ENCODE measurements around the gene CSGALNACT2.

CSGALNACT2 gene

GRCh38 chr10:43221419-43222209 is 83.4 kb downstream of the CSGALNACT2 start:
- H3K4me3 ChIP-seq (ENCODE audit: low read length) = no peak overlapping the region
- TF ChIP-seq CTCF (conservative IDR thresholded peaks at IDR 0.05; ENCODE audit: low read length) = no peak
- no peak for DNase-seq (ENCODE audit: low read depth)

GRCh38 chr10:43222210-43222720 is 84.0 kb downstream of the CSGALNACT2 start:
- no peak overlapping the region for H3K4me3 ChIP-seq (ENCODE audit: low read length)
- DNase-seq (ENCODE audit: low read depth) = no peak
- TF ChIP-seq CTCF (conservative IDR thresholded peaks at IDR 0.05; ENCODE audit: low read length) = no peak

GRCh38 chr10:43223056-43223455 is 84.8 kb downstream of the CSGALNACT2 start:
- no peak for TF ChIP-seq CTCF (conservative IDR thresholded peaks at IDR 0.05; ENCODE audit: low read length)
- H3K4me3 ChIP-seq (ENCODE audit: low read length) = no peak overlapping the region
- DNase-seq (ENCODE audit: low read depth) = no peak

DNA sequence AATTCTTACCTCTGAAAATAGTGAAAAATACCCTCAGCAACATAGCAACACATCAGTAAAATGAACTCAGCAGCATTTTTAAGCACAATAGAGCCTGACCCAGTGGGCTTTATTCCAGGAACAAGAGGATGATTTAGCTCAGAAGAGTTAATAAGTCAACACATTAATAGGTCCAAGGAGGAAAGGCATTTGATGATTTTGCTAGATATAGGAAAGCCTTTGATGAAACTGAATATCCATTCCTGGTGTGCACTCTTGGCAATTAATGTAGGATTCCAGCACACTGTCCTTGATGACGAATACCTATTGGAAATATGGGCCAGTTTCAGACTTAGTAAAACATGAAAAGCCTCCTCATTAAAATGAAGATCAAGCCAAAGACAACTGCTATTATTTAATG is 86.1 kb downstream of the CSGALNACT2 start:
- no peak overlapping the region for H3K4me3 ChIP-seq (ENCODE audit: low read length)
- DNase-seq (ENCODE audit: low read depth) = no peak
- TF ChIP-seq CTCF (conservative IDR thresholded peaks at IDR 0.05; ENCODE audit: low read length) = no peak

DNA sequence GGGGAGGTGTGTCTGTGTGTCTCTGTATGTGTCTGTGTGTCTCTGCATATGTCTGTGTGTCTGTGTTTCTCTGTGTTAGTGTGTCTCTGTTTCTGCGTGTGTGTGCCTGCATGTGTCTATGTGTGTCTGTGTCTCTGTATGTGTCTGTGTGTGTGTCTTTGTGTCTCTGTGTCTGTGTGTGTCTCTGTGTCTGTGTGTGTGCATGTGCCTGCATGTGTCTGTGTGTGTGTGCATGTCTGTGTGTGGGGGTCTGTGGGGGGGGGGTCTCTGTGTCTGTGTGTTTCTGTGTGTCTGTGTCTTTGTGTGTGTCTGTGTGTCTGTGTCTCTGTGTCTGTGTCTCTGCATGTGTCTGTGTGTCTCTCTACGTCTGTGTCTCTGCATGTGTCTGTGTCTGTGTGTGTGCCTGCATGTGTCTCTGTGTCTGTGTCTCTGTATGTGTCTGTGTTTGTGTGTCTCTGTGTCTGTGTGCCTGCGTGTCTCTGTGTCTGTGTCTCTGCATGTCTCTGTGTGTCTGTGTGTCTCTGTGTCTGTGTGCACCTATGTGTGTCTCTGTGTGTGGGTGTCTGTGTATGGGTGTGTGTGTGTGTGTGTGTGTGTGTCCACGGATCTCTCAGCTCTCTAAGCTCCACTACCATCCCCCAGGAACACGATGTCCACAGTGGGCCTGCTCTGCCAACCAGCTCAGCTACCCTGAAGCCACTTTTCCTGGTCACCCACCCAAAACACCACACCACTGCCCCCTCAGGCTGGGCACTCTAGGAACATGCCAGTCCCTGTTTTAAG is 87.0 kb downstream of the CSGALNACT2 start:
- no peak for TF ChIP-seq CTCF (conservative IDR thresholded peaks at IDR 0.05; ENCODE audit: low read length)
- H3K4me3 ChIP-seq (ENCODE audit: low read length) = no peak overlapping the region
- no peak for DNase-seq (ENCODE audit: low read depth)

- no peak for DNase-seq (ENCODE audit: low read depth)
- no peak for TF ChIP-seq CTCF (conservative IDR thresholded peaks at IDR 0.05; ENCODE audit: low read length)
- no peak overlapping the region for H3K4me3 ChIP-seq (ENCODE audit: low read length)
Measured at GRCh38 chr10:43225787-43226153, 87.5 kb downstream of the CSGALNACT2 start.

Measured in AG10803 (cell line).